HepG2 (cell line): ENCODE data around the gene LZTS2. TPM values are rescaled to one million over a fixed set of nuclear protein-coding genes. Genes with fewer than 3 reads are reported as not detected.

ENCODE experiments used
- GPN1 ChIP-seq: sonication (generic); formaldehyde crosslinking; IDR thresholded peaks from 2 replicates; pipeline ENCODE4 v1.5.1; 2020; ENCODE audit warnings: missing genetic modification reagents, borderline replicate concordance
- ISX ChIP-seq: sonication (generic); formaldehyde crosslinking; conservative IDR thresholded peaks from 2 replicates; pipeline ENCODE4 v1.5.0; 2020; ENCODE audit warnings: missing genetic modification reagents
- KLF16 ChIP-seq, 2 experiments: sonication (generic) in 1 of 2; formaldehyde crosslinking in 1 of 2; IDR thresholded peaks; 2 replicates each; pipeline versions ENCODE4 v1.6.1 to v1.8.0; 2016 to 2023; ENCODE audit warnings: missing genetic modification reagents in 2 of 2, missing compliant biosample characterization in 1 of 2
- RAD21 ChIP-seq: fragments of 450-650 bp; formaldehyde crosslinking; IDR thresholded peaks from 2 replicates; pipeline ENCODE4 v1.5.0; 2020; ENCODE audit warnings: mild to moderate bottlenecking
- TEAD3 ChIP-seq: optimal IDR thresholded peaks from 2 replicates; pipeline ENCODE3; 2016; ENCODE audit warnings: borderline replicate concordance
- ZNF773 ChIP-seq: sonication (generic); formaldehyde crosslinking; IDR thresholded peaks from 2 replicates; pipeline ENCODE4 v1.4.0; 2020; ENCODE audit warnings: missing genetic modification reagents, borderline replicate concordance
- polyA plus RNA-seq, 8 experiments: library from polyadenylated mRNA; depleted of rRNA in 3 of 8; stranded (reverse) in 7 of 8; unstranded in 1 of 8; fragments of >200 nt; fragmentation: Illumina TruSeq in 4 of 8; extraction: Trizol in 4 of 8; gene quantifications; 2 replicates each; pipeline versions ENCODE4 v1.2.1 to v1.2.3, GENCODE V29; 2011 to 2016; ENCODE audit warnings: low read depth in 4 of 8, missing spikeins in 1 of 8, mixed read lengths in 1 of 8; ENCODE audit not compliant: insufficient read depth in 1 of 8
- total RNA-seq, 5 experiments: library from RNA; depleted of rRNA; stranded (reverse); fragments of >200 nt; fragmentation: Illumina TruSeq; extraction: Trizol; gene quantifications; 2 replicates each; pipeline ENCODE4 v1.2.3, GENCODE V29; 2016; ENCODE audit warnings: low read depth in 1 of 5
- TF ChIP-seq, protein P1 (sequence below): sonication (generic); formaldehyde crosslinking; IDR thresholded peaks from 2 replicates; pipeline ENCODE4 v1.5.1; 2020; ENCODE audit warnings: mild to moderate bottlenecking, moderate library complexity, missing genetic modification reagents
- TF ChIP-seq, protein P2 (sequence below): sonication (generic); formaldehyde crosslinking; IDR thresholded peaks from 2 replicates; pipeline ENCODE4 v1.4.0; 2020; ENCODE audit warnings: missing genetic modification reagents, borderline replicate concordance

The LZTS2 gene
- total and polyA plus RNA-seq, 2 of the 13 experiments (the other 11 are each of a cell fraction or from before 2014, with no cell fraction given), result 43.6 to 65.6 TPM

GRCh38 chr10:100993986-100994708, 5.5 kb upstream of the LZTS2 start (continued):
- TF ChIP-seq, protein P1, sequence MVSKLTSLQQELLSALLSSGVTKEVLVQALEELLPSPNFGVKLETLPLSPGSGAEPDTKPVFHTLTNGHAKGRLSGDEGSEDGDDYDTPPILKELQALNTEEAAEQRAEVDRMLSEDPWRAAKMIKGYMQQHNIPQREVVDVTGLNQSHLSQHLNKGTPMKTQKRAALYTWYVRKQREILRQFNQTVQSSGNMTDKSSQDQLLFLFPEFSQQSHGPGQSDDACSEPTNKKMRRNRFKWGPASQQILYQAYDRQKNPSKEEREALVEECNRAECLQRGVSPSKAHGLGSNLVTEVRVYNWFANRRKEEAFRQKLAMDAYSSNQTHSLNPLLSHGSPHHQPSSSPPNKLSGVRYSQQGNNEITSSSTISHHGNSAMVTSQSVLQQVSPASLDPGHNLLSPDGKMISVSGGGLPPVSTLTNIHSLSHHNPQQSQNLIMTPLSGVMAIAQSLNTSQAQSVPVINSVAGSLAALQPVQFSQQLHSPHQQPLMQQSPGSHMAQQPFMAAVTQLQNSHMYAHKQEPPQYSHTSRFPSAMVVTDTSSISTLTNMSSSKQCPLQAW (CRISPR knock-in tag), result no peak
- TF ChIP-seq RAD21 (CRISPR knock-in tag) (peak; percentile 56; the same call in 1 of the 2 replicates), ZNF773 (CRISPR knock-in tag) (no peak), GPN1 (CRISPR knock-in tag) (no peak), ISX (CRISPR knock-in tag) (no peak), TEAD3 (CRISPR knock-in tag) (peak; percentile 11), KLF16 (CRISPR knock-in tag; IDR thresholded peaks at IDR 0.05) (no peak)
- TF ChIP-seq, protein P2, sequence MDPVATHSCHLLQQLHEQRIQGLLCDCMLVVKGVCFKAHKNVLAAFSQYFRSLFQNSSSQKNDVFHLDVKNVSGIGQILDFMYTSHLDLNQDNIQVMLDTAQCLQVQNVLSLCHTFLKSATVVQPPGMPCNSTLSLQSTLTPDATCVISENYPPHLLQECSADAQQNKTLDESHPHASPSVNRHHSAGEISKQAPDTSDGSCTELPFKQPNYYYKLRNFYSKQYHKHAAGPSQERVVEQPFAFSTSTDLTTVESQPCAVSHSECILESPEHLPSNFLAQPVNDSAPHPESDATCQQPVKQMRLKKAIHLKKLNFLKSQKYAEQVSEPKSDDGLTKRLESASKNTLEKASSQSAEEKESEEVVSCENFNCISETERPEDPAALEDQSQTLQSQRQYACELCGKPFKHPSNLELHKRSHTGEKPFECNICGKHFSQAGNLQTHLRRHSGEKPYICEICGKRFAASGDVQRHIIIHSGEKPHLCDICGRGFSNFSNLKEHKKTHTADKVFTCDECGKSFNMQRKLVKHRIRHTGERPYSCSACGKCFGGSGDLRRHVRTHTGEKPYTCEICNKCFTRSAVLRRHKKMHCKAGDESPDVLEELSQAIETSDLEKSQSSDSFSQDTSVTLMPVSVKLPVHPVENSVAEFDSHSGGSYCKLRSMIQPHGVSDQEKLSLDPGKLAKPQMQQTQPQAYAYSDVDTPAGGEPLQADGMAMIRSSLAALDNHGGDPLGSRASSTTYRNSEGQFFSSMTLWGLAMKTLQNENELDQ (CRISPR knock-in tag), result no peak
